ENCODE data around the gene REL.

The REL gene

DNA sequence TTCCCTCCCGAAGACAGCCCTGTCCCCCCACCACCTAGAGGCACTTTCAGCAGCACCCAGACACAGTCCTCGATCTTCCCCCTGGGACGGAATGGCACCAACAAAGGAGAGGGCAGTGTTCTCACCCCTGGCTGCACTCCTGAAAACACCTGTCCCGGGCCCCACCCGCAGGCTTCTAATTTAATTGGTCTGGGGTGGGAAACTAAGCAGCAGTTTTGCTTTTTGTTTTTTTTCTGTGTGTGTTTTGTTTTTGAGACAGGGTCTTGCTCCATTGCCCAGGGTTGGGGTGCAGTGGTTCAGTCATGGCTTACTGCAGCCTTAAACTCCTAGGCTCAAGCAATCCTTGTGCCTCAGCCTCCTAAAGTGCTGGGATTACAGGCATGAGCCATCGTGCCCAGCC is 38.4 kb upstream of the REL start:
- TF ChIP-seq, protein P1, sequence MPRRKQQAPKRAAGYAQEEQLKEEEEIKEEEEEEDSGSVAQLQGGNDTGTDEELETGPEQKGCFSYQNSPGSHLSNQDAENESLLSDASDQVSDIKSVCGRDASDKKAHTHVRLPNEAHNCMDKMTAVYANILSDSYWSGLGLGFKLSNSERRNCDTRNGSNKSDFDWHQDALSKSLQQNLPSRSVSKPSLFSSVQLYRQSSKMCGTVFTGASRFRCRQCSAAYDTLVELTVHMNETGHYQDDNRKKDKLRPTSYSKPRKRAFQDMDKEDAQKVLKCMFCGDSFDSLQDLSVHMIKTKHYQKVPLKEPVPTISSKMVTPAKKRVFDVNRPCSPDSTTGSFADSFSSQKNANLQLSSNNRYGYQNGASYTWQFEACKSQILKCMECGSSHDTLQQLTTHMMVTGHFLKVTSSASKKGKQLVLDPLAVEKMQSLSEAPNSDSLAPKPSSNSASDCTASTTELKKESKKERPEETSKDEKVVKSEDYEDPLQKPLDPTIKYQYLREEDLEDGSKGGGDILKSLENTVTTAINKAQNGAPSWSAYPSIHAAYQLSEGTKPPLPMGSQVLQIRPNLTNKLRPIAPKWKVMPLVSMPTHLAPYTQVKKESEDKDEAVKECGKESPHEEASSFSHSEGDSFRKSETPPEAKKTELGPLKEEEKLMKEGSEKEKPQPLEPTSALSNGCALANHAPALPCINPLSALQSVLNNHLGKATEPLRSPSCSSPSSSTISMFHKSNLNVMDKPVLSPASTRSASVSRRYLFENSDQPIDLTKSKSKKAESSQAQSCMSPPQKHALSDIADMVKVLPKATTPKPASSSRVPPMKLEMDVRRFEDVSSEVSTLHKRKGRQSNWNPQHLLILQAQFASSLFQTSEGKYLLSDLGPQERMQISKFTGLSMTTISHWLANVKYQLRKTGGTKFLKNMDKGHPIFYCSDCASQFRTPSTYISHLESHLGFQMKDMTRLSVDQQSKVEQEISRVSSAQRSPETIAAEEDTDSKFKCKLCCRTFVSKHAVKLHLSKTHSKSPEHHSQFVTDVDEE (CRISPR knock-in tag; IDR thresholded peaks at IDR 0.05), result no peak
- TF ChIP-seq OSR1 (CRISPR knock-in tag; IDR thresholded peaks at IDR 0.05) (no peak), ZNF8 (CRISPR knock-in tag; IDR thresholded peaks at IDR 0.05) (no peak), ISL1 (CRISPR knock-in tag; IDR thresholded peaks at IDR 0.05) (no peak), ZNF70 (CRISPR knock-in tag; IDR thresholded peaks at IDR 0.05) (no peak), ESRRG (CRISPR knock-in tag; IDR thresholded peaks at IDR 0.05) (no peak), TCF4 (CRISPR knock-in tag; IDR thresholded peaks at IDR 0.05; ENCODE audit: borderline replicate concordance) (no peak)
- ATAC-seq, result no peak

DNA sequence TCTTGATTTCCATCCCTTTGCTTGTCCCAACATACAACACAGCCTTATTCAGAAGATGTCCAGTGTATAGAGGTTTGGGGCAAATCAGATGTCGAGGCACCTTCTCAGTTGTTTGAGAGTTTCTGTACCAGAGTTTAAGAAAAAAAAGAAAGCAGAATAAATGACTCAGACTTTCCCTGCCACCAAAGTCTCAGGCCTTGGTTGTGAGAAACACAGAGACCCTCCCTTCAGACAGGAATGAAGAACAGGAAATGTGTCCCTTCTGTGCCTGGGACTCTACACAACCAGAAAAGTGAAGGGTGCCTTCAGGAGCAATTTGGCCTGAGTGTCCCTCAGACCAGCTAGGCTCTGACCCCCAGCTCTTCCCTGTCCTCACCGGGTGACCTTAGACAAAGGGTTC is 37.3 kb upstream of the REL start:
- TF ChIP-seq ARNTL (CRISPR knock-in tag; IDR thresholded peaks at IDR 0.05; ENCODE audit: borderline replicate concordance, low read depth) (no peak), ZC3H10 (CRISPR knock-in tag; IDR thresholded peaks at IDR 0.05) (no peak), ZNF565 (CRISPR knock-in tag; conservative IDR thresholded peaks at IDR 0.05; ENCODE audit: low read depth) (no peak), PPARA (CRISPR knock-in tag; IDR thresholded peaks at IDR 0.05; ENCODE audit: borderline replicate concordance) (no peak), ZNF70 (CRISPR knock-in tag; IDR thresholded peaks at IDR 0.05) (no peak), SNAI2 (CRISPR knock-in tag; IDR thresholded peaks at IDR 0.05) (no peak), TOX (CRISPR knock-in tag; IDR thresholded peaks at IDR 0.05; ENCODE audit: borderline replicate concordance) (no peak), TCF4 (CRISPR knock-in tag; IDR thresholded peaks at IDR 0.05; ENCODE audit: borderline replicate concordance) (no peak), ESRRG (CRISPR knock-in tag; IDR thresholded peaks at IDR 0.05) (no peak), BACH2 (CRISPR knock-in tag; IDR thresholded peaks at IDR 0.05; ENCODE audit: borderline replicate concordance) (no peak)
- TF ChIP-seq, protein P2, sequence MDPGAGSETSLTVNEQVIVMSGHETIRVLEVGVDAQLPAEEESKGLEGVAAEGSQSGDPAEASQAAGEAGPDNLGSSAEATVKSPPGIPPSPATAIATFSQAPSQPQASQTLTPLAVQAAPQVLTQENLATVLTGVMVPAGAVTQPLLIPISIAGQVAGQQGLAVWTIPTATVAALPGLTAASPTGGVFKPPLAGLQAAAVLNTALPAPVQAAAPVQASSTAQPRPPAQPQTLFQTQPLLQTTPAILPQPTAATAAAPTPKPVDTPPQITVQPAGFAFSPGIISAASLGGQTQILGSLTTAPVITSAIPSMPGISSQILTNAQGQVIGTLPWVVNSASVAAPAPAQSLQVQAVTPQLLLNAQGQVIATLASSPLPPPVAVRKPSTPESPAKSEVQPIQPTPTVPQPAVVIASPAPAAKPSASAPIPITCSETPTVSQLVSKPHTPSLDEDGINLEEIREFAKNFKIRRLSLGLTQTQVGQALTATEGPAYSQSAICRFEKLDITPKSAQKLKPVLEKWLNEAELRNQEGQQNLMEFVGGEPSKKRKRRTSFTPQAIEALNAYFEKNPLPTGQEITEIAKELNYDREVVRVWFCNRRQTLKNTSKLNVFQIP (CRISPR knock-in tag; IDR thresholded peaks at IDR 0.05; ENCODE audit: borderline replicate concordance, low read depth), result no peak
- TF ChIP-seq, protein P1 (CRISPR knock-in tag; IDR thresholded peaks at IDR 0.05), result no peak
- TF ChIP-seq, protein P3, sequence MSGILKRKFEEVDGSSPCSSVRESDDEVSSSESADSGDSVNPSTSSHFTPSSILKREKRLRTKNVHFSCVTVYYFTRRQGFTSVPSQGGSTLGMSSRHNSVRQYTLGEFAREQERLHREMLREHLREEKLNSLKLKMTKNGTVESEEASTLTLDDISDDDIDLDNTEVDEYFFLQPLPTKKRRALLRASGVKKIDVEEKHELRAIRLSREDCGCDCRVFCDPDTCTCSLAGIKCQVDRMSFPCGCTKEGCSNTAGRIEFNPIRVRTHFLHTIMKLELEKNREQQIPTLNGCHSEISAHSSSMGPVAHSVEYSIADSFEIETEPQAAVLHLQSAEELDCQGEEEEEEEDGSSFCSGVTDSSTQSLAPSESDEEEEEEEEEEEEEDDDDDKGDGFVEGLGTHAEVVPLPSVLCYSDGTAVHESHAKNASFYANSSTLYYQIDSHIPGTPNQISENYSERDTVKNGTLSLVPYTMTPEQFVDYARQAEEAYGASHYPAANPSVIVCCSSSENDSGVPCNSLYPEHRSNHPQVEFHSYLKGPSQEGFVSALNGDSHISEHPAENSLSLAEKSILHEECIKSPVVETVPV (CRISPR knock-in tag; IDR thresholded peaks at IDR 0.05), result no peak
- TF ChIP-seq, protein P4, sequence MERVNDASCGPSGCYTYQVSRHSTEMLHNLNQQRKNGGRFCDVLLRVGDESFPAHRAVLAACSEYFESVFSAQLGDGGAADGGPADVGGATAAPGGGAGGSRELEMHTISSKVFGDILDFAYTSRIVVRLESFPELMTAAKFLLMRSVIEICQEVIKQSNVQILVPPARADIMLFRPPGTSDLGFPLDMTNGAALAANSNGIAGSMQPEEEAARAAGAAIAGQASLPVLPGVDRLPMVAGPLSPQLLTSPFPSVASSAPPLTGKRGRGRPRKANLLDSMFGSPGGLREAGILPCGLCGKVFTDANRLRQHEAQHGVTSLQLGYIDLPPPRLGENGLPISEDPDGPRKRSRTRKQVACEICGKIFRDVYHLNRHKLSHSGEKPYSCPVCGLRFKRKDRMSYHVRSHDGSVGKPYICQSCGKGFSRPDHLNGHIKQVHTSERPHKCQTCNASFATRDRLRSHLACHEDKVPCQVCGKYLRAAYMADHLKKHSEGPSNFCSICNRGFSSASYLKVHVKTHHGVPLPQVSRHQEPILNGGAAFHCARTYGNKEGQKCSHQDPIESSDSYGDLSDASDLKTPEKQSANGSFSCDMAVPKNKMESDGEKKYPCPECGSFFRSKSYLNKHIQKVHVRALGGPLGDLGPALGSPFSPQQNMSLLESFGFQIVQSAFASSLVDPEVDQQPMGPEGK (CRISPR knock-in tag; IDR thresholded peaks at IDR 0.05; ENCODE audit: borderline replicate concordance), result no peak
- no peak for ATAC-seq

DNA sequence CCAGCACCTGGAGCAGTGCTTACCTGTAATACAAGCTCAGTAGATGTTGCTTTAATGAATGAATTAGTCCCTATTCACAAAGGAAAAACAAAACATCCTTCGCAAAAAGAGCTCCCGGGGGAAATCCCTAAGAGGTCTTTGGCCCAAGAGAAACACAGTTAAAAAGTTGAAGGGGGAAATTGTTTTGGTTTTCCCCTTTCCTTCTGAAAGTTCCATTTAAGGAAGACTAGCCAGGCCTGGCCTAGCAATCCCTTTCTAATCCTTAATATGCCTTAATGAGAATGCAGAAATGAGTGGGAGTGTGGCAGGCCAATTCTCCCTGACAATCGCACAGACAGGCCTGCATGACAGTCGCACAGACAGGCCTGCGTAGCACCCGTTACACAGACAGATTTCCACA is 33.5 kb upstream of the REL start:
- no peak for ATAC-seq
- TF ChIP-seq ZNF70 (CRISPR knock-in tag; IDR thresholded peaks at IDR 0.05) (no peak), RARB (CRISPR knock-in tag; IDR thresholded peaks at IDR 0.05) (no peak), ZNF565 (CRISPR knock-in tag; conservative IDR thresholded peaks at IDR 0.05; ENCODE audit: low read depth) (no peak), TCF4 (CRISPR knock-in tag; IDR thresholded peaks at IDR 0.05; ENCODE audit: borderline replicate concordance) (no peak), ZC3H10 (CRISPR knock-in tag; IDR thresholded peaks at IDR 0.05) (no peak), ZFP3 (CRISPR knock-in tag; IDR thresholded peaks at IDR 0.05) (no peak)
- TF ChIP-seq, protein P5, sequence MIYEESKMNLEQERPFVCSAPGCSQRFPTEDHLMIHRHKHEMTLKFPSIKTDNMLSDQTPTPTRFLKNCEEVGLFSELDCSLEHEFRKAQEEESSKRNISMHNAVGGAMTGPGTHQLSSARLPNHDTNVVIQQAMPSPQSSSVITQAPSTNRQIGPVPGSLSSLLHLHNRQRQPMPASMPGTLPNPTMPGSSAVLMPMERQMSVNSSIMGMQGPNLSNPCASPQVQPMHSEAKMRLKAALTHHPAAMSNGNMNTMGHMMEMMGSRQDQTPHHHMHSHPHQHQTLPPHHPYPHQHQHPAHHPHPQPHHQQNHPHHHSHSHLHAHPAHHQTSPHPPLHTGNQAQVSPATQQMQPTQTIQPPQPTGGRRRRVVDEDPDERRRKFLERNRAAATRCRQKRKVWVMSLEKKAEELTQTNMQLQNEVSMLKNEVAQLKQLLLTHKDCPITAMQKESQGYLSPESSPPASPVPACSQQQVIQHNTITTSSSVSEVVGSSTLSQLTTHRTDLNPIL (CRISPR knock-in tag; IDR thresholded peaks at IDR 0.05; ENCODE audit: low read depth), result no peak
- TF ChIP-seq, protein P2 (CRISPR knock-in tag; IDR thresholded peaks at IDR 0.05; ENCODE audit: borderline replicate concordance, low read depth), result no peak
- TF ChIP-seq, protein P1 (CRISPR knock-in tag; IDR thresholded peaks at IDR 0.05), result no peak

All from SK-N-SH treated with all-trans-retinoic acid at 6 μM for 48 hours (cell line).